ENCODE results near the gene PDCD2L.

DNA sequence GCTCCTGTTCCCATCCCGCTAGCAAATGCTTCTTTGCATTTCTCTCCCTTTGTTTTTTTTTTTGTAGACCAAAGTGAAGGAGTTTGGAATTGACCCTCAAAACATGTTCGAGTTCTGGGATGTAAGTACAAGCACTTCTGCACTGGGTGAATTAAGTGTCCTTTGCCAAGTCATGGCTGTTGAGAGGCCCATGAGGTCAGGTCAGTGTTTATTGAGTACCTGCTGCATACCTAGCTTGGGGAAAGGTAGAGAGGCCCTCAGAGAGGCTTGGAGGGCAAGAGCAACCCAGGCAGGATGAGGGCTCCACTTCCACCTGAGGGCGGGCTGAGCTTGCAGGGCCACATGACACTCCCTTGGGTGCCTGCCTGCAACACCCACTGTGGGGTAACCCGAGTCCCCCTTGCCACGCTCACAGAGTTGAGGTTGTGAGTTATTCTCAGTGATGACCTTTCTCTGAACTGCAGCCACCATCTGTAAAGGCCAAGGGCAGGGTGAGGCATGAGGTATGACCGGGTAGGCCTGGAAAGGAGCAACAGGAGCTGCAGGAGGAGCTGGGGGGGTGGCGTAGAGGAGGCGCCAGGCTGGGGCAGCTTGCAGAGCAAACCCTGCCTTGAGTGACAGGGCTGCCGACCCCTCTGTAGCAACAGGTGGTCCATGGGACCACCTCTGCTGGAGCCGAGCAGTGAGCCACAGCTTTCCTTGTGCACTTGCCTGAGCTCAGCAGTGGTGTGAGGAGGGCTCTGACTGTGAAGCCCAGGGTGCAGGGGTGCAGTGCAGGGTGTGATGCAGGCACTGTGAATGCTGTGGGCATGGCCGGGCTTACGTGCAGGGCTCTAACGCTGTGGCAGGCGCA is 22.6 kb upstream of the PDCD2L start:
- TF ChIP-seq, protein P1, sequence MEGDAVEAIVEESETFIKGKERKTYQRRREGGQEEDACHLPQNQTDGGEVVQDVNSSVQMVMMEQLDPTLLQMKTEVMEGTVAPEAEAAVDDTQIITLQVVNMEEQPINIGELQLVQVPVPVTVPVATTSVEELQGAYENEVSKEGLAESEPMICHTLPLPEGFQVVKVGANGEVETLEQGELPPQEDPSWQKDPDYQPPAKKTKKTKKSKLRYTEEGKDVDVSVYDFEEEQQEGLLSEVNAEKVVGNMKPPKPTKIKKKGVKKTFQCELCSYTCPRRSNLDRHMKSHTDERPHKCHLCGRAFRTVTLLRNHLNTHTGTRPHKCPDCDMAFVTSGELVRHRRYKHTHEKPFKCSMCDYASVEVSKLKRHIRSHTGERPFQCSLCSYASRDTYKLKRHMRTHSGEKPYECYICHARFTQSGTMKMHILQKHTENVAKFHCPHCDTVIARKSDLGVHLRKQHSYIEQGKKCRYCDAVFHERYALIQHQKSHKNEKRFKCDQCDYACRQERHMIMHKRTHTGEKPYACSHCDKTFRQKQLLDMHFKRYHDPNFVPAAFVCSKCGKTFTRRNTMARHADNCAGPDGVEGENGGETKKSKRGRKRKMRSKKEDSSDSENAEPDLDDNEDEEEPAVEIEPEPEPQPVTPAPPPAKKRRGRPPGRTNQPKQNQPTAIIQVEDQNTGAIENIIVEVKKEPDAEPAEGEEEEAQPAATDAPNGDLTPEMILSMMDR (IDR thresholded peaks at IDR 0.05) = no peak
- no peak for TF ChIP-seq POLR2A (IDR thresholded peaks at IDR 0.05)
